Thymus (tissue), 14 donors: ENCODE results near the gene EFCAB10. TPM values are rescaled to one million over a fixed set of nuclear protein-coding genes. Genes with fewer than 3 reads are reported as not detected.
A peak's percentile ranks its signal among the peaks of the same experiment; 100 is the strongest.

ENCODE experiments used
- DNase-seq, 9 donors: peaks; one replicate each; pipeline ENCODE4 v3.0.0-alpha.2; 2013; ENCODE audit warnings: low spot score in 9 of 9, low read depth in 6 of 9, missing footprints in 1 of 9
- H3K27ac ChIP-seq, 2 donors: one replicate each; pipeline ENCODE4 v1.5.1; 2013; ENCODE audit warnings: control low read depth in 1 of 2, low read depth in 1 of 2, low read length in 1 of 2, mild to moderate bottlenecking in 1 of 2, moderate library complexity in 1 of 2
- H3K27me3 ChIP-seq, 2 donors: one replicate each; pipeline ENCODE4 v1.5.1; 2013; ENCODE audit warnings: low read length in 1 of 2; ENCODE audit not compliant: control insufficient read depth in 2 of 2, insufficient read depth in 1 of 2
- H3K36me3 ChIP-seq, 2 donors: one replicate each; pipeline ENCODE4 v1.5.1; 2013; ENCODE audit warnings: low read length in 1 of 2, mild to moderate bottlenecking in 1 of 2, moderate library complexity in 1 of 2; ENCODE audit not compliant: control insufficient read depth in 2 of 2, insufficient read depth in 2 of 2
- H3K4me1 ChIP-seq, 2 donors: one replicate each; pipeline ENCODE4 v1.5.1; 2013; ENCODE audit warnings: low read length in 2 of 2; ENCODE audit not compliant: control insufficient read depth in 2 of 2, insufficient read depth in 2 of 2
- H3K4me3 ChIP-seq, 2 donors: one replicate each; pipeline ENCODE4 v1.5.1; 2013; ENCODE audit warnings: low read length in 2 of 2, control low read depth in 1 of 2, mild to moderate bottlenecking in 1 of 2
- H3K9me3 ChIP-seq, 2 donors: one replicate each; pipeline ENCODE4 v1.5.1; 2013; ENCODE audit warnings: low read length in 1 of 2, mild to moderate bottlenecking in 1 of 2; ENCODE audit not compliant: control insufficient read depth in 2 of 2, insufficient read depth in 1 of 2
- WGBS: extraction: QIAGEN DNeasy Blood & Tissue Kit; methylation state at CpG from one replicate; pipeline ENCODE4 v1.1.7; 2013; 5-methylcytosine and 5-hydroxymethylcytosine counted together
- long read RNA-seq, 10 donors: transcript quantifications; one replicate each; lab custom pipeline, GENCODE V29; 2026
- polyA plus RNA-seq: library from polyadenylated mRNA; stranded (reverse); fragments of 200-250 nt; gene quantifications from one replicate; pipeline ENCODE4 v1.2.3, GENCODE V29; 2013
- total RNA-seq: library from RNA; stranded (reverse); fragments of 120-200 nt; gene quantifications from one replicate; pipeline ENCODE4 v1.2.4, GENCODE V29; 2013
- donor health status: healthy.

EFCAB10 gene
- total RNA-seq (0.14 TPM), polyA plus RNA-seq (0.64 TPM)
- long read RNA-seq, donor 1, result 0 reads
- long read RNA-seq, donor 2, result 0 reads
- long read RNA-seq, donor 3, result 0 reads
- long read RNA-seq, donor 4, result 0 reads
- long read RNA-seq, donor 5, result 0 reads
- long read RNA-seq, donor 6, result 0 reads
- long read RNA-seq, donor 7, result 0 reads
- long read RNA-seq, donor 8, result 0 reads
- long read RNA-seq, donor 9, result 0 reads
- long read RNA-seq, donor 10, result 0 reads

DNA sequence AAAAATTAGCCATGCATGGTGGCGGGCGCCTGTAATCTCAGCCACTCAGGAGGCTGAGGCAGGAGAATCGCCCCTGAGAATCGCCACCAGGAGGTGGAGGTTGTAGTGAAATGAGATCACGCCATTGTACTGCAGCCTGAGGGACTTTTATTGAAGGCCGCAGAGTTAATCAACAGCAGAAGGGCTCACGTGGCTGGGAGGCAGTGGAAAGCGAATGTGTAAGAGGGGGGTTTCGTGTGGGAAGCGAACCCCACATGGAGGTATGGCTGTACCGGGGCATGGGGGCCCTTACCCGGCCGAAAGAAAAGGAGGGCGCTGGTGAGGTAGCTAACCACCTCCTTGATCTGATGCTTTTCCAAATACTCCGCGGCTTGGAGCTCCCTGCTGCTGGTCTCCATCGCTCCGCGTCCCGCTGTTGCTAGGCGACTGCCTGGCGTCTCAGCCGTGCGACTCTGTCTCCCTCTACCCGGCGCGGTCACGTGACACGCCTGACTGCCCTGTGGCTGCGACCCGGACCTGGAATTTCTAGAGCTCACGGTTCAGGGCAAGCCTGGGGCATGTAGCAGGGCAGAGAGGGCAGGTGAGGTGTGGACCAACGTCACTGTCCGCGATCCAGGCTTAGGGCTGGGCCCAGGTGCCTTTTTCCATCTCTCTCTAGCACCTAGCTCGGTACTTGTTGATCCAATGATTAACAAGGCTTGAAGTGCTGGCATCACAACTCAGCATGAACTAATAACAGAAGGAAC, at the start of gene EFCAB10:
EFCAB10 (minus strand) TSS at position 428 of the 746 bp plus-strand sequence; CDS start at position 398, 30 bp downstream.
- H3K4me3 ChIP-seq, result peak within 1 kb of the TSS; percentile 31 to 32
- no peaks in the 10 kb centered on the region for H3K36me3 ChIP-seq
- H3K4me1 ChIP-seq, result peaks cover 6 to 7% of the 10 kb centered on the region in 2 donors
- peak; percentile 21 to 74 (median 52) for DNase-seq
- 18% methylated on average over 36 of the region's 36 CpGs for WGBS
- H3K27me3 ChIP-seq, result peaks cover 0 to 12% of the 10 kb centered on the region in 2 donors
- H3K27ac ChIP-seq, result no peak within 1 kb of the TSS
- H3K9me3 ChIP-seq, result peaks cover 2 to 12% of the 10 kb centered on the region in 2 donors

DNA sequence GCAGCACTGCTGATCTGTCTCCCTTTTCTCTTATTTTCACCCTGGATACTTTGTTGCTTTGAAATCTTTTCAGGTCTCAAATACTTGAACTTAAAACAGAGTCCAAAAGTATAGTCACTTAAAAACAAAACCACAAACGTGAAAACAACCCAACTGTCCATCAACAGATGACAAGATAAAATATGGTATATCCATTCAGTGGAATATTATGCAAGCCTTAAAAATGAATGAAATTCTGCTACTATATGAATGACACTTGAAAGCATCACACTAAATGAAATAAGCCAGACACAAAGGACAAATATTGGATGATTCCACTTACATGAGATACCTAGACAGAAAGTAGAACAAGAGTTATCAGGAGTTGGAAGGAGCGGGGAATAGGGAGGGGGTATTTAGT, 44.7 kb upstream of the EFCAB10 start:
- WGBS, result 97% methylated on average over 2 of the region's 2 CpGs
- DNase-seq, result no peak
- no peaks in the 10 kb centered on the region for H3K27me3 ChIP-seq
- no peaks in the 10 kb centered on the region for H3K4me1 ChIP-seq
- H3K9me3 ChIP-seq, result peaks cover 0 to 1% of the 10 kb centered on the region in 2 donors
- peaks cover 51 to 69% of the 10 kb centered on the region in 2 donors for H3K36me3 ChIP-seq
- H3K27ac ChIP-seq, result no peak overlapping the region
- H3K4me3 ChIP-seq, result no peak overlapping the region

GRCh38 chr7:105623906-105624305, 42.6 kb upstream of the EFCAB10 start:
- Histone ChIP-seq H3K36me3 (peaks cover 65 to 66% of the 10 kb centered on the region in 2 donors), H3K4me1 (no peaks in the 10 kb centered on the region), H3K4me3 (no peak overlapping the region), H3K27ac (no peak overlapping the region), H3K27me3 (no peaks in the 10 kb centered on the region), H3K9me3 (peaks cover 0 to 1% of the 10 kb centered on the region in 2 donors)
- DNase-seq, result no peak
- WGBS, result 97% methylated on average over 15 of the region's 15 CpGs

DNA sequence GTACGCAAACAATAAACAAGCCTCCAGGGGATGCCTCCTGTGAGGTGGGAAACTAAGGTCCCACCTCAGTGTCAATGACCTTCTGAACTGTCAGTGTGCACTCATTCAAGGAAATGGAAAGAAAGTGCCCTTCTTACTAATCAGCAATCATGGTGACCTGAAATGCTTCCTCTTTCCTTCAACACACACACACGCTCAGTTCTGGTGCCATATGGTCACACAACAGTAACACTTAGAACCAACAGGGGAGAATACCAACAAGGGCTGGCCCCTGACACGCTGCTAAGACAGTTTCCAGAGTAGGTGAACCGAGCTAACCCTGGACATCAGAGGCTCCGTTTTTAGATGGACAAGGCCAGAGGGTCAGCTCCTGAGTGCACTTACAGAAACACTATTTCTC, 42.1 kb upstream of the EFCAB10 start:
- no peak for DNase-seq
- peaks cover 65 to 72% of the 10 kb centered on the region in 2 donors for H3K36me3 ChIP-seq
- H3K27ac ChIP-seq, result no peak overlapping the region
- peaks cover 0 to 1% of the 10 kb centered on the region in 2 donors for H3K9me3 ChIP-seq
- 97% methylated on average over 5 of the region's 5 CpGs for WGBS
- H3K27me3 ChIP-seq, result no peaks in the 10 kb centered on the region
- H3K4me3 ChIP-seq, result no peak overlapping the region
- no peaks in the 10 kb centered on the region for H3K4me1 ChIP-seq

DNA sequence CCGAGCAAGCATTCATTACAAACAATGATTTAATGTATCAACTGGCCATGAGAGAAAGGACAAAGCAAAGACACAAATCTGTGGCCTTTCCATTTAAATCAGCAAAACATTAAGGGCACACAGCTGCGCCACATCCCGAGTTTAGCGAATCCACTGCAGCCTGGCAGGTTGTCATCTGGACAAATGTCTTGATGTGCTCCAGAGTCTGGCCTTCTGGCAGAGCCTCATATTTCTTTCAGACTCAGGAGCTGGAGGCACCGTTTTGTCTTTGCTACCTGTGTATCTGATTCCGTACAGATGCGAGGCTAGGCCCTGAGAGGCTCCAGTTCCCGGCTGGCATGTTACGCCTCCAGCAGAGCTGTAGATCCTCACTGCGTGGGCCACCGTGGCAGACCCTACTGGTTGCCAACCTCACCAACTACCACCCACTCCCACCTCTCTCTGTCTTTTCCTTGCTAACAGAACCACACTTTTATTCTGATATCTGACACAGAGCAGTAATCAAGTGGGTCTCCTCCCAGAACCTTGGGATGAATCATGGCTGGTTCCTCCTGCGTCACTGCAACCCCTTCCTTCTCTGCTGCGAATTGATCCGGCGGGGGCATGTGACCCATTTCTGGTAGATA, 40.9 kb upstream of the EFCAB10 start:
- peaks cover 75 to 81% of the 10 kb centered on the region in 2 donors for H3K36me3 ChIP-seq

DNA sequence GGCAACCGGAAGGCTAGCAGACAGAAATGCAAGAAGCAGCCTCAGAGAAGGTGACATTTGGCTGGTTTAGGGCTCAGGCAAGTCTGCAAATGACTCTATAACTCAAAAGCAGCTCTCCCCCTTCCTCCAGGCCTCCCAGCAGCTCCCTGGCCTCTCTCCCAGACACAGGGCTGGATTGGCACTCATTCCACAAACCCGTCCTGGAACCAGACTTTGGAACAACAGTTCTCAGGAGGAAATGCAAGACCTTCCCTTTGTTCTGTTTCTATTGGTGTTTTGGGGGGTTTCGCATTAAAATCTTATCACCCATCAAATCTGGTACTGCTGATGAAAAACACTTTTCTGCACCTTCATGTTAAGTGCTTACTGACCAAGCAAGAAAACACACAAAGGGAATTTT, 40.3 kb upstream of the EFCAB10 start:
- Histone ChIP-seq H3K36me3 (peaks cover 73 to 78% of the 10 kb centered on the region in 2 donors), H3K9me3 (peaks cover 0 to 1% of the 10 kb centered on the region in 2 donors), H3K27ac (no peak overlapping the region), H3K4me3 (no peak overlapping the region), H3K4me1 (no peaks in the 10 kb centered on the region), H3K27me3 (no peaks in the 10 kb centered on the region)
- no peak for DNase-seq
- 98% methylated on average over 3 of the region's 3 CpGs for WGBS

More for the DNA sequence above, 40.9 kb upstream of the EFCAB10 start:
- Histone ChIP-seq H3K27ac (no peak overlapping the region), H3K9me3 (peaks cover 0 to 1% of the 10 kb centered on the region in 2 donors), H3K4me3 (no peak overlapping the region), H3K4me1 (no peaks in the 10 kb centered on the region), H3K27me3 (no peaks in the 10 kb centered on the region)
- WGBS, result 98% methylated on average over 15 of the region's 15 CpGs
- no peak for DNase-seq

DNA sequence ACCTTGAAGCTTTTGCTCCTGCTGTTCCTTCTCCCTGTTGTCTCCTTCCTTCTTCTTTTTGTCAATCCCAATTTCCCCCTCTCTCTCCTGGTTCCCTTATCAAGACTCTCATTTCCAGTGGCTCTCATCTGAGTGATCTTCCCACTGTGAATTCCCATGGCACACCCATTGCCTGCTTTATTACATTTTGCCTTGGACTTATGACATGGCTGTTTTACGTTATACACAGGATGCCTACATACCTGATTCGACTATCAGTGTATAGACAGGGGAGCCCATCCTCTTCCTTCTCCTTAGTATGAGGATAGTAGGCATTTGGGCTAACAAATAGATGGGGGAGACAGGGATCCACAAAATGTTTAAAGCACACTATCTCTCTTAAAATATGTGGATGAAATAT, 39.9 kb upstream of the EFCAB10 start:
- H3K9me3 ChIP-seq, result no peaks in the 10 kb centered on the region
- H3K27me3 ChIP-seq, result no peaks in the 10 kb centered on the region
- no peak overlapping the region for H3K4me3 ChIP-seq
- peaks cover 74 to 79% of the 10 kb centered on the region in 2 donors for H3K36me3 ChIP-seq
- no peaks in the 10 kb centered on the region for H3K4me1 ChIP-seq
- no peak for DNase-seq
- no peak overlapping the region for H3K27ac ChIP-seq
- 49% methylated on average over 2 of the region's 2 CpGs for WGBS

DNA sequence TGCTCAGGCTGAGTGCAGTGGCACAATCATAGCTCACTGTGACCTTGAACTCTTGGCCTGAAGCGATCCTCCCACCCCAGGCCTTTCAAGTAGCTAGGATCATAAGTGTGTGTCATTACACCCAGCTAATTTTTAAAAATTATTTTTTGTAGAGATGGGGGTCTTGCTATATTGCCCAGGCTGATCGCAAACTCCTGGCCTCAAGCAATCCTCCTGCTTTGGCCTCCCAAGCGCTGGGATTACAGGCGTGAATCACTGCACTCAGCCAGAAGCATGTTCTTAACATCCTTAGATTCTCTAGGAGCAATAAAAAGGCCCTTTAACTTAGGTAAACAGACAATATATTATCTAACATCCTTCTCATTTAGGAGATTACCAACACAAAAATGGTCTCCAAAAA, 38.3 kb upstream of the EFCAB10 start:
- H3K4me3 ChIP-seq, result no peak overlapping the region
- H3K27me3 ChIP-seq, result no peaks in the 10 kb centered on the region
- H3K27ac ChIP-seq, result no peak overlapping the region
- H3K36me3 ChIP-seq, result peaks cover 80 to 95% of the 10 kb centered on the region in 2 donors
- DNase-seq, result no peak
- WGBS, result 98% methylated on average over 4 of the region's 4 CpGs
- no peaks in the 10 kb centered on the region for H3K4me1 ChIP-seq
- no peaks in the 10 kb centered on the region for H3K9me3 ChIP-seq

GRCh38 chr7:105618016-105618296, 36.7 kb upstream of the EFCAB10 start:
- peaks cover 82 to 95% of the 10 kb centered on the region in 2 donors for H3K36me3 ChIP-seq
- WGBS, result 97% methylated on average over 5 of the region's 5 CpGs

More at GRCh38 chr7:105618016-105618296, 36.7 kb upstream of the EFCAB10 start:
- DNase-seq, result no peak
- Histone ChIP-seq H3K27me3 (no peaks in the 10 kb centered on the region), H3K27ac (no peak overlapping the region), H3K4me1 (no peaks in the 10 kb centered on the region), H3K4me3 (no peak overlapping the region), H3K9me3 (no peaks in the 10 kb centered on the region)
